ENCODE results near the gene EXD3. TPM values are rescaled to one million over a fixed set of nuclear protein-coding genes. Genes with fewer than 3 reads are reported as not detected.
A peak's percentile ranks its signal among the peaks of the same experiment; 100 is the strongest.

EXD3 gene
- total and polyA plus RNA-seq, 9 of the 15 experiments (the other 6 are each of a cell fraction or from before 2014, with no cell fraction given), result 0.29 to 12.5 (median 3.9) TPM

- TF ChIP-seq E2F6 (IDR thresholded peaks at IDR 0.05; ENCODE audit: borderline replicate concordance in 1 of 2, extremely low read depth in 1 of 2, insufficient read depth in 1 of 2, insufficient read length in 1 of 2, low read depth in 1 of 2, low read length in 1 of 2, poor library complexity in 1 of 2, severe bottlenecking in 1 of 2), result no peak
- TF ChIP-seq ZNF609 (CRISPR knock-in tag; IDR thresholded peaks at IDR 0.05; ENCODE audit: borderline replicate concordance), result no peak
- peak; percentile 33 for TF ChIP-seq ZFP36 (IDR thresholded peaks at IDR 0.05; ENCODE audit: low read depth, low read length, partially characterized antibody)
- TF ChIP-seq KLF16 (IDR thresholded peaks at IDR 0.05), result no peak
- peak; percentile 54; the same call in 1 of the 2 replicates for TF ChIP-seq SP1 (CRISPR knock-in tag; IDR thresholded peaks at IDR 0.05)
- 0 out of 2 replicates have a peak, but pooled peaks have one; percentile 18 for TF ChIP-seq VEZF1 (CRISPR knock-in tag; IDR thresholded peaks at IDR 0.05)
- TF ChIP-seq POLR2B (IDR thresholded peaks at IDR 0.05; ENCODE audit: low read depth, partially characterized antibody), result no peak
- TF ChIP-seq ZNF75A (CRISPR knock-in tag; IDR thresholded peaks at IDR 0.05), result no peak
These were observed 126.0 kb downstream of the EXD3 start (continued) for GRCh38 chr9:137296670-137297664.
